CD4-positive, alpha-beta T cell (primary cell): ENCODE results near the gene TMEM19. TPM values are rescaled to one million over a fixed set of nuclear protein-coding genes. Genes with fewer than 3 reads are reported as not detected.
"Not testable (repeated sequence)": the region's sequence is repeated elsewhere in the genome, so short reads cannot be mapped to it uniquely, and the experiment has no call there.

Experiments
- ATAC-seq: fragments of 200-7000 bp; cut with Tn5 transposase; one replicate; pipeline ENCODE4 v1.10.0; 2022; ENCODE audit warnings: mild to moderate bottlenecking; ENCODE audit not compliant: poor library complexity
- CTCF ChIA-PET: fragments of 350-600 bp; sonication (Branson Sonifier 250); formaldehyde crosslinking; loops from one replicate; lab custom pipeline; 2021; ENCODE audit warnings: antibody characterized with exemption, inconsistent platforms; lab: Charles Lee
- POLR2A ChIA-PET: fragments of 350-600 bp; sonication (Branson Sonifier 250); formaldehyde crosslinking; loops from one replicate; lab custom pipeline; 2021; ENCODE audit warnings: antibody characterized with exemption, inconsistent platforms; lab: Charles Lee
- DNase-seq, 14 experiments: peaks; one replicate each; pipeline ENCODE4 v3.0.0-alpha.2; 2013 to 2020; ENCODE audit warnings: mixed read lengths in 2 of 14
- H3K27ac ChIP-seq, 2 donors: one replicate each; pipeline versions ENCODE4 v1.5.1 to v1.7.0; 2013; ENCODE audit warnings: low read length in 2 of 2, low read depth in 1 of 2, mild to moderate bottlenecking in 1 of 2
- H3K27me3 ChIP-seq, 2 experiments: 1 replicate in 1 of 2; 2 replicates in 1 of 2; pipeline versions ENCODE4 v1.6.1 to v1.7.0; 2013; ENCODE audit warnings: low read length in 2 of 2, control low read depth in 1 of 2, mild to moderate bottlenecking in 1 of 2, moderate library complexity in 1 of 2; ENCODE audit not compliant: insufficient read depth in 2 of 2, control insufficient read depth in 1 of 2
- H3K36me3 ChIP-seq: one replicate; pipeline ENCODE4 v1.6.1; 2013; ENCODE audit warnings: low read length, control low read depth; ENCODE audit not compliant: insufficient read depth
- H3K4me1 ChIP-seq: one replicate; pipeline ENCODE4 v1.6.1; 2013; ENCODE audit warnings: low read length, control low read depth; ENCODE audit not compliant: insufficient read depth
- H3K4me3 ChIP-seq: one replicate; pipeline ENCODE4 v1.5.1; 2013; ENCODE audit warnings: mild to moderate bottlenecking, low read length, moderate library complexity
- H3K9me3 ChIP-seq, 2 experiments: 1 replicate in 1 of 2; 2 replicates in 1 of 2; pipeline versions ENCODE4 v1.6.1 to v1.7.0; 2013; ENCODE audit warnings: low read length in 2 of 2, mild to moderate bottlenecking in 2 of 2, control low read depth in 1 of 2, moderate library complexity in 1 of 2; ENCODE audit not compliant: control insufficient read depth in 1 of 2, insufficient read depth in 1 of 2
- H3K27ac Mint-ChIP-seq: one replicate; pipeline ENCODE4 v1.8.0; 2020; ENCODE audit warnings: mixed read lengths
- H3K27me3 Mint-ChIP-seq: one replicate; pipeline ENCODE4 v1.8.0; 2021; ENCODE audit warnings: mixed read lengths
- H3K36me3 Mint-ChIP-seq: one replicate; pipeline ENCODE4 v1.8.0; 2021; ENCODE audit warnings: low read depth, mixed read lengths
- H3K4me1 Mint-ChIP-seq: one replicate; pipeline ENCODE4 v1.8.0; 2021; ENCODE audit warnings: low read depth, mixed read lengths
- H3K4me3 Mint-ChIP-seq: one replicate; pipeline ENCODE4 v1.8.0; 2020; ENCODE audit warnings: mild to moderate bottlenecking, mixed read lengths
- H3K9me3 Mint-ChIP-seq: one replicate; pipeline ENCODE4 v1.8.0; 2020; ENCODE audit warnings: mixed read lengths
- CTCF ChIP-seq: fragments of 200-600 bp; IDR thresholded peaks from one replicate; pipeline ENCODE4 v1.8.0; 2022; ENCODE audit warnings: antibody characterized with exemption, mild to moderate bottlenecking
- intact Hi-C, 2 experiments: fragments of 100-400 bp; cut with DNase I in 1 of 2; cut with micrococcal nuclease in 1 of 2; formaldehyde crosslinking; loops; one replicate each; pipeline versions ENCODE4 v1.15.1 to v1.9.0; 2023 to 2025; cut with DNase I, micrococcal nuclease
- total RNA-seq, 174 experiments: library from RNA in 2 of 174; stranded (reverse) in 2 of 174; gene quantifications; one replicate each; pipeline ENCODE4 v1.2.3 and lab custom pipeline; 2021 to 2026

TMEM19 gene
- total RNA-seq, 2 experiments from 2014 or later: 8.9 to 11.6 TPM

GRCh38 chr12:71686658-71687025 lies 760 bp downstream of the TMEM19 start:
- Mint-ChIP-seq H3K4me3 (peak overlapping the region; percentile 92), H3K27me3 (no peaks in the 10 kb centered on the region), H3K4me1 (peaks cover 49% of the 10 kb centered on the region), H3K9me3 (no peaks in the 10 kb centered on the region), H3K27ac (peak overlapping the region; percentile 87), H3K36me3 (peaks cover 5% of the 10 kb centered on the region)
- DNase-seq (peak in 1 of 14 experiments; percentile 10), ATAC-seq (no peak)
- Histone ChIP-seq H3K4me3 (peak overlapping the region; percentile 77), H3K27me3 (no peaks in the 10 kb centered on the region), H3K9me3 (no peaks in the 10 kb centered on the region), H3K27ac (peak overlapping the region; percentile 69 to 78), H3K4me1 (peaks cover 20% of the 10 kb centered on the region), H3K36me3 (no peaks in the 10 kb centered on the region)
- intact Hi-C loops: loop anchor here (1.0 to 5.0 kb wide), 4 partner anchors 23 to 152 kb away; partner anchors contain the start of genes RAB21 (in 1 of the 2), TBC1D15 (in 1 of the 2) and ZFC3H1 (in 1 of the 2)
- TF ChIP-seq CTCF: no peak
- ChIA-PET POLR2A (interaction anchor here (0.7 to 6.2 kb wide), 9 partner anchors 17 to 152 kb away, joined by 3 to 312 read pairs (median 5); partner anchors contain the start of genes RAB21, TBC1D15, THAP2 and ZFC3H1), CTCF (interaction anchor here (1.3 to 4.2 kb wide), 7 partner anchors 10 to 68 kb away, joined by 3 to 52 read pairs (median 7); partner anchors contain the start of genes RAB21, THAP2 and ZFC3H1)

DNA sequence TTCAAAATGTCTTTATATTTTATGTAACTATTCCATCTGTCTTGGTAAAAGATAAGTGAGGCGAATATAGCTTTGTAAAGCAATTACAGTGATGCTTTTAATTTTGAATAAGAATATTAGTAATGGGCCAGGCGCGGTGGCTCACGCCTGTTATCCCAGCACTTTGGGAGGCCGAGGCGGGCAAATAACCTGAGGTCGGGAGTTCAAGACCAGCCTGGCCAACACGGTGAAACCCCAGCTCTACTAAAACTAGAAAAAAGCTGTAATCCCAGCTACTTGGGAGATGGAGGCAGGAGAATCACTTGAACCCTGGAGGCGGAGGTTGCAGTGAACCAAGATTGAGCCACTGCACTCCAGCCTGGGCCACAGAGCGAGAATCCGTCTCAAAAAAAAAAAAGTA lies 1.3 kb downstream of the TMEM19 start:
- not testable (repeated sequence) for H3K36me3 ChIP-seq, H3K36me3 Mint-ChIP-seq, H3K9me3 Mint-ChIP-seq, H3K27ac ChIP-seq, H3K27me3 Mint-ChIP-seq, H3K27me3 ChIP-seq, H3K9me3 ChIP-seq, DNase-seq, ATAC-seq
- intact Hi-C loops: loop anchor here (2.0 to 5.0 kb wide), 3 partner anchors 60 to 152 kb away; partner anchors contain the start of genes RAB21 (in 1 of the 2) and TBC1D15 (in 1 of the 2)
- Mint-ChIP-seq H3K4me3 (peak overlapping the region; percentile 92), H3K4me1 (peaks cover 52% of the 10 kb centered on the region), H3K27ac (peak overlapping the region; percentile 87)
- CTCF ChIA-PET: interaction anchor here (1.3 to 4.2 kb wide), 4 partner anchors 19 to 67 kb away, joined by 3 to 52 read pairs (median 4); partner anchors contain the start of genes RAB21, THAP2 and ZFC3H1
- Histone ChIP-seq H3K4me1 (peaks cover 20% of the 10 kb centered on the region), H3K4me3 (peak overlapping the region; percentile 77)
- POLR2A ChIA-PET: interaction anchor here (0.6 to 6.2 kb wide), 6 partner anchors 17 to 152 kb away, joined by 3 to 312 read pairs (median 21); partner anchors contain the start of genes RAB21, TBC1D15, THAP2 and ZFC3H1

GRCh38 chr12:71688961-71689570 lies 3.2 kb downstream of the TMEM19 start:
- ChIA-PET CTCF (no interaction called here), POLR2A (interaction anchor here (6.2 kb wide), 1 partner anchor 23 kb away, joined by 312 read pairs; the partner anchor contains the start of genes THAP2 and ZFC3H1)
- DNase-seq (no peak), ATAC-seq (no peak)
- peaks cover 50% of the 10 kb centered on the region for H3K4me1 Mint-ChIP-seq
- H3K4me3 ChIP-seq: no peak overlapping the region
- H3K4me1 ChIP-seq: peaks cover 20% of the 10 kb centered on the region
- TF ChIP-seq CTCF: no peak
- H3K36me3 ChIP-seq: no peaks in the 10 kb centered on the region
- H3K9me3 ChIP-seq: no peaks in the 10 kb centered on the region
- no peak overlapping the region for H3K27ac Mint-ChIP-seq
- H3K4me3 Mint-ChIP-seq: peak overlapping the region; percentile 15
- intact Hi-C loops: loop anchor here in 1 of 2 experiments (5.0 kb wide), 1 partner anchor 63 kb away; the partner anchor contains the start of gene RAB21
- H3K27me3 ChIP-seq: no peaks in the 10 kb centered on the region
- H3K27ac ChIP-seq: no peak overlapping the region
- H3K9me3 Mint-ChIP-seq: no peaks in the 10 kb centered on the region
- peaks cover 11% of the 10 kb centered on the region for H3K36me3 Mint-ChIP-seq
- H3K27me3 Mint-ChIP-seq: no peaks in the 10 kb centered on the region
